Esophagus squamous epithelium (tissue), 5 donors: ENCODE data around the gene PLEKHG4B. TPM values are rescaled to one million over a fixed set of nuclear protein-coding genes. Genes with fewer than 3 reads are reported as not detected.
"Not testable (repeated sequence)": the region's sequence is repeated elsewhere in the genome, so short reads cannot be mapped to it uniquely, and the experiment has no call there.

Source experiments
- DNase-seq: peaks from one replicate; lab custom pipeline; 2025; lab: John Stamatoyannopoulos, UW
- H3K27ac ChIP-seq, 4 donors: fragments of 200-600 bp; sonication (generic); one replicate each; pipeline ENCODE4 v1.5.1; 2016 to 2019; ENCODE audit warnings: mild to moderate bottlenecking in 1 of 4
- H3K27me3 ChIP-seq, 4 donors: fragments of 200-600 bp; sonication (generic); 1 replicate in 3 of 4; 2 replicates in 1 of 4; pipeline versions ENCODE4 v1.5.1 to v1.6.0; 2017 to 2021; ENCODE audit warnings: antibody characterized with exemption in 1 of 4
- H3K36me3 ChIP-seq, 3 donors: fragments of 200-600 bp; sonication (generic); one replicate each; pipeline ENCODE4 v1.5.1; 2016 to 2019
- H3K4me1 ChIP-seq, 3 donors: fragments of 200-600 bp; sonication (generic); one replicate each; pipeline ENCODE4 v1.5.1; 2017 to 2019
- H3K4me3 ChIP-seq, 4 donors: fragments of 200-600 bp; sonication (generic); 1 replicate in 3 of 4; 2 replicates in 1 of 4; pipeline ENCODE4 v1.5.1; 2016 to 2019; ENCODE audit warnings: mild to moderate bottlenecking in 2 of 4, moderate library complexity in 1 of 4
- H3K9me3 ChIP-seq, 3 donors: fragments of 200-600 bp; sonication (generic); one replicate each; pipeline ENCODE4 v1.5.1; 2016 to 2019
- CTCF ChIP-seq, 6 experiments: fragments of 450-650 bp in 4 of 6; fragments of 200-600 bp in 2 of 6; sonication (generic) in 2 of 6; IDR thresholded peaks; one replicate each; pipeline ENCODE4 v1.5.1; 2016 to 2019; ENCODE audit warnings: antibody characterized with exemption in 6 of 6, mild to moderate bottlenecking in 4 of 6, moderate library complexity in 4 of 6
- POLR2A ChIP-seq, 4 donors: fragments of 450-650 bp; IDR thresholded peaks; one replicate each; pipeline ENCODE4 v1.6.1; 2017; ENCODE audit warnings: antibody characterized with exemption in 4 of 4, mild to moderate bottlenecking in 4 of 4, moderate library complexity in 3 of 4
- WGBS, 2 donors: methylation state at CpG; one replicate each; pipeline ENCODE4 v1.1.5; 2018; 5-methylcytosine and 5-hydroxymethylcytosine counted together
- intact Hi-C: fragments of 100-400 bp; cut with DNase I; formaldehyde crosslinking; loops from one replicate; pipeline ENCODE4 v1.15.0; 2022
- total RNA-seq, 4 donors: library from RNA; depleted of rRNA; stranded (reverse); fragments of >200 nt; gene quantifications; one replicate each; pipeline ENCODE4 v1.1.0, GENCODE V29; 2016
- donor health status: DM: yes; HTN: yes; CAD: no.

Gene PLEKHG4B
- total RNA-seq, 4 donors from 2014 or later = 0.12 to 1.2 (median 0.21) TPM

- H3K27me3 ChIP-seq = no peaks in the 10 kb centered on the region
- 80 to 90% methylated on average over 11 to 14 of the region's 15 CpGs for WGBS, 2 donors
- DNase-seq = no peak
- intact Hi-C loops = no loop called here
- no peak overlapping the region for H3K27ac ChIP-seq
- H3K4me3 ChIP-seq = no peak overlapping the region
- peaks cover 3 to 45% (median 6%) of the 10 kb centered on the region in 3 donors for H3K36me3 ChIP-seq
- TF ChIP-seq POLR2A (IDR thresholded peaks at IDR 0.05) = no peak
- TF ChIP-seq CTCF (IDR thresholded peaks at IDR 0.05) = no peak
- H3K4me1 ChIP-seq = no peaks in the 10 kb centered on the region
- H3K9me3 ChIP-seq = no peaks in the 10 kb centered on the region
Measured at GRCh38 chr5:208449-209114, 116.6 kb downstream of the PLEKHG4B start.

- Histone ChIP-seq H3K36me3 (peaks cover 0 to 15% (median 0%) of the 10 kb centered on the region in 3 donors), H3K4me1 (peaks cover 0 to 26% (median 5%) of the 10 kb centered on the region in 3 donors), H3K27me3 (no peaks in the 10 kb centered on the region), H3K27ac (no peak overlapping the region), H3K4me3 (no peak overlapping the region), H3K9me3 (no peaks in the 10 kb centered on the region)
- 82 to 88% methylated on average over 12 of the region's 12 CpGs for WGBS, 2 donors
- intact Hi-C loops = no loop called here
- TF ChIP-seq POLR2A (IDR thresholded peaks at IDR 0.05) (no peak), CTCF (IDR thresholded peaks at IDR 0.05) (no peak)
- no peak for DNase-seq
Measured at GRCh38 chr5:213803-214395, 121.9 kb downstream of the PLEKHG4B start.

GRCh38 chr5:215256-215655 lies 123.3 kb downstream of the PLEKHG4B start:
- intact Hi-C loops, DNase-seq: not testable (repeated sequence)

GRCh38 chr5:216076-216475 lies 124.1 kb downstream of the PLEKHG4B start:
- 70 to 91% methylated on average over 4 to 6 of the region's 10 CpGs for WGBS, 2 donors
- peaks cover 0 to 15% (median 0%) of the 10 kb centered on the region in 3 donors for H3K36me3 ChIP-seq
- intact Hi-C loops, H3K27me3 ChIP-seq, H3K9me3 ChIP-seq, H3K27ac ChIP-seq, DNase-seq, H3K4me3 ChIP-seq: not testable (repeated sequence)
- peaks cover 5 to 47% (median 18%) of the 10 kb centered on the region in 3 donors for H3K4me1 ChIP-seq

More at GRCh38 chr5:215256-215655, 123.3 kb downstream of the PLEKHG4B start:
- not testable (repeated sequence) for H3K9me3 ChIP-seq, H3K4me3 ChIP-seq, H3K27me3 ChIP-seq, H3K27ac ChIP-seq
- H3K4me1 ChIP-seq = peaks cover 5 to 39% (median 12%) of the 10 kb centered on the region in 3 donors
- 50 to 82% methylated on average over 1 to 2 of the region's 2 CpGs for WGBS, 2 donors
- peaks cover 0 to 15% (median 0%) of the 10 kb centered on the region in 3 donors for H3K36me3 ChIP-seq

GRCh38 chr5:217494-218456 lies 125.8 kb downstream of the PLEKHG4B start, which contains the start of the genes CCDC127 and SDHA:
CCDC127 (minus strand) TSS chr5:218153; CDS start chr5:216849, 1,304 bp downstream.
SDHA (plus strand) TSS chr5:218320; CDS start chr5:218356, 36 bp downstream.
- Histone ChIP-seq H3K36me3 (peaks cover 0 to 16% (median 0%) of the 10 kb centered on the region in 3 donors), H3K4me3 (peak within 1 kb of the TSS; percentile 63 to 100 (median 86)), H3K27ac (peak within 1 kb of the TSS; percentile 83 to 93 (median 89)), H3K4me1 (peaks cover 5 to 63% (median 24%) of the 10 kb centered on the region in 3 donors)
- DNase-seq = peak; percentile 65
- WGBS, 2 donors = 0 to 4% methylated on average over 12 to 17 of the region's 75 CpGs
- peak in 3 of 6 experiments; percentile 5 to 47 (median 17) for TF ChIP-seq CTCF (IDR thresholded peaks at IDR 0.05)
- TF ChIP-seq POLR2A (IDR thresholded peaks at IDR 0.05) = peak in 3 of 4 donors; percentile 84 to 95 (median 87)
- intact Hi-C loops, H3K27me3 ChIP-seq, H3K9me3 ChIP-seq: not testable (repeated sequence)
